SK-N-SH (cell line): Measurements from ENCODE around the gene FAM53C. TPM values are rescaled to one million over a fixed set of nuclear protein-coding genes. Genes with fewer than 3 reads are reported as not detected.

Experiments used
- CTCF ChIA-PET: fragments of 300-600, 350-600 bp; formaldehyde crosslinking; extraction: SDS; loops from one replicate; lab custom pipeline; 2021; lab: Yijun Ruan, JAX
- POLR2A ChIA-PET: fragments of 350-600 bp; sonication (Branson Sonifier 250); formaldehyde crosslinking; extraction: SDS; loops from one replicate; lab custom pipeline; 2020; ENCODE audit warnings: antibody characterized with exemption, inconsistent platforms; lab: Yijun Ruan, JAX
- DNase-seq: peaks from one replicate; pipeline ENCODE4 v3.0.0; 2012
- H2AFZ ChIP-seq: fragments of 200-600 bp; sonication (generic); 2 replicates; pipeline ENCODE4 v1.8.1; 2016; ENCODE audit warnings: antibody characterized with exemption, mild to moderate bottlenecking, low read depth
- H3F3A ChIP-seq: fragments of 200-600 bp; sonication (generic); replicated peaks from 2 replicates; pipeline ENCODE3; 2016; ENCODE audit warnings: antibody characterized with exemption, mild to moderate bottlenecking; ENCODE audit not compliant: insufficient read depth
- H3K27ac ChIP-seq, 2 experiments: fragments of 200-500 bp in 1 of 2; fragments of 200-600 bp in 1 of 2; sonication (Bioruptor generic) in 1 of 2; sonication (generic), shearing (Covaris generic) in 1 of 2; 2 replicates each; pipeline versions ENCODE4 v1.5.1 to v1.6.1; 2014 to 2016; ENCODE audit warnings: low read depth in 2 of 2, inconsistent platforms in 1 of 2, low read length in 1 of 2, mild to moderate bottlenecking in 1 of 2, mixed read lengths in 1 of 2
- H3K27me3 ChIP-seq: fragments of 200-600 bp; sonication (generic), shearing (Covaris generic); 2 replicates; pipeline ENCODE4 v1.6.1; 2016; ENCODE audit warnings: mixed run types; ENCODE audit not compliant: insufficient read depth
- H3K36me3 ChIP-seq, 2 experiments: fragments of 200-500 bp in 1 of 2; fragments of 200-600 bp in 1 of 2; sonication (Bioruptor generic) in 1 of 2; sonication (generic) in 1 of 2; replicated peaks in 1 of 2; 2 replicates each; pipeline versions ENCODE3 to v1.5.1; 2014 to 2016; ENCODE audit warnings: low read length in 1 of 2, mild to moderate bottlenecking in 1 of 2; ENCODE audit not compliant: insufficient read depth in 2 of 2, control insufficient read depth in 1 of 2
- H3K4me1 ChIP-seq, 2 experiments: fragments of 200-500 bp in 1 of 2; fragments of 200-600 bp in 1 of 2; sonication (Bioruptor generic) in 1 of 2; sonication (generic), shearing (Covaris generic) in 1 of 2; 2 replicates each; pipeline versions ENCODE4 v1.5.1 to v1.6.1; 2014 to 2016; ENCODE audit warnings: low read depth in 1 of 2, low read length in 1 of 2, mixed run types in 1 of 2; ENCODE audit not compliant: insufficient read depth in 2 of 2, control insufficient read depth in 1 of 2
- H3K4me2 ChIP-seq: fragments of 200-600 bp; sonication (generic), shearing (Covaris generic); 2 replicates; pipeline ENCODE4 v1.6.1; 2017; ENCODE audit warnings: mixed run types
- H3K4me3 ChIP-seq, 2 experiments: fragments of 200-500 bp in 1 of 2; fragments of 200-600 bp in 1 of 2; sonication (Bioruptor generic) in 1 of 2; sonication (generic), shearing (Covaris generic) in 1 of 2; 2 replicates each; pipeline versions ENCODE4 v1.5.1 to v1.8.1; 2014 to 2016; ENCODE audit warnings: low read depth in 2 of 2, inconsistent platforms in 1 of 2, low read length in 1 of 2, mild to moderate bottlenecking in 1 of 2, mixed read lengths in 1 of 2, moderate library complexity in 1 of 2
- H3K79me2 ChIP-seq: fragments of 200-600 bp; sonication (generic); 2 replicates; pipeline ENCODE4 v1.8.1; 2017; ENCODE audit warnings: mild to moderate bottlenecking; ENCODE audit not compliant: insufficient read depth
- H3K9ac ChIP-seq: fragments of 200-600 bp; sonication (generic); 2 replicates; pipeline ENCODE4 v1.6.1; 2017; ENCODE audit warnings: mixed run types
- H3K9me2 ChIP-seq: fragments of 200-600 bp; sonication (generic); 2 replicates; pipeline ENCODE4 v1.6.1; 2017; ENCODE audit warnings: mixed run types
- H3K9me3 ChIP-seq: fragments of 200-600 bp; sonication (generic); 2 replicates; pipeline ENCODE4 v1.6.1; 2017; ENCODE audit warnings: mixed run types, mild to moderate bottlenecking, moderate library complexity
- H4K20me1 ChIP-seq: fragments of 200-600 bp; sonication (generic); 2 replicates; pipeline ENCODE4 v1.6.1; 2017; ENCODE audit warnings: mild to moderate bottlenecking, mixed run types; ENCODE audit not compliant: insufficient read depth
- EP300 ChIP-seq, 2 experiments: IDR thresholded peaks; 2 replicates each; pipeline versions ENCODE4 v1.4.0 to v1.6.1; 2012; ENCODE audit warnings: borderline replicate concordance in 1 of 2, low read depth in 1 of 2, low read length in 1 of 2
- FOSL2 ChIP-seq: IDR thresholded peaks from 2 replicates; pipeline ENCODE4 v1.4.0; 2012; ENCODE audit warnings: low read depth, mild to moderate bottlenecking, moderate library complexity, borderline replicate concordance
- FOXM1 ChIP-seq: IDR thresholded peaks from 2 replicates; pipeline ENCODE4 v1.4.0; 2012; ENCODE audit warnings: low read depth, mild to moderate bottlenecking
- GABPA ChIP-seq: IDR thresholded peaks from 2 replicates; pipeline ENCODE4 v1.4.0; 2012; ENCODE audit warnings: low read depth, mild to moderate bottlenecking
- GATA2 ChIP-seq: sonication (generic); formaldehyde crosslinking; IDR thresholded peaks from 2 replicates; pipeline ENCODE4 v1.5.0; 2020; ENCODE audit warnings: mild to moderate bottlenecking, missing genetic modification reagents
- MXI1 ChIP-seq: IDR thresholded peaks from 2 replicates; pipeline ENCODE4 v1.6.1; 2012; ENCODE audit warnings: mild to moderate bottlenecking, low read depth, low read length, improper control_type of control experiment
- NFIC ChIP-seq: IDR thresholded peaks from 2 replicates; pipeline ENCODE4 v1.4.0; 2012; ENCODE audit warnings: borderline replicate concordance
- NRF1 ChIP-seq: IDR thresholded peaks from 2 replicates; pipeline ENCODE4 v1.6.1; 2012; ENCODE audit warnings: low read depth, mild to moderate bottlenecking, low read length
- RAD21 ChIP-seq: IDR thresholded peaks from 2 replicates; pipeline ENCODE4 v1.6.1; 2012; ENCODE audit warnings: mild to moderate bottlenecking, low read length
- RCOR1 ChIP-seq: fragments of 150-350 bp; IDR thresholded peaks from 2 replicates; pipeline ENCODE4 v1.6.1; 2017; ENCODE audit warnings: antibody characterized with exemption, low read length
- REST ChIP-seq: IDR thresholded peaks from 2 replicates; pipeline ENCODE4 v1.6.1; 2012; ENCODE audit warnings: mild to moderate bottlenecking, low read depth, low read length, moderate library complexity
- RFX5 ChIP-seq: IDR thresholded peaks from 2 replicates; pipeline ENCODE4 v1.6.1; 2012; ENCODE audit warnings: mild to moderate bottlenecking, improper control_type of control experiment, low read length
- SIN3A ChIP-seq: IDR thresholded peaks from 2 replicates; pipeline ENCODE4 v1.6.1; 2012; ENCODE audit warnings: low read depth, mild to moderate bottlenecking, low read length, moderate library complexity, borderline replicate concordance
- SMC3 ChIP-seq: IDR thresholded peaks from 2 replicates; pipeline ENCODE4 v1.6.1; 2012; ENCODE audit warnings: low read depth, low read length, improper control_type of control experiment
- USF1 ChIP-seq: IDR thresholded peaks from 2 replicates; pipeline ENCODE4 v1.4.0; 2012; ENCODE audit warnings: low read depth, borderline replicate concordance
- WGBS: methylation state at CpG from one replicate; pipeline ENCODE4 v1.1.6; 2017; ENCODE audit warnings: low lambda C conversion rate; 5-methylcytosine and 5-hydroxymethylcytosine counted together
- polyA plus RNA-seq, 3 experiments: library from polyadenylated mRNA; depleted of rRNA; stranded (reverse); fragments of >200 nt; gene quantifications; 2 replicates each; pipeline ENCODE4 v1.2.3, GENCODE V29; 2012
- TF ChIP-seq, protein P1 (sequence below): fragments of 150-350 bp; IDR thresholded peaks from 2 replicates; pipeline ENCODE4 v1.6.1; 2017; ENCODE audit warnings: antibody characterized with exemption, low read length, low read depth, borderline replicate concordance
- TF ChIP-seq, protein P2 (sequence below): fragments of 200-600 bp; sonication (generic); IDR thresholded peaks from 2 replicates; pipeline ENCODE4 v1.6.1; 2017; ENCODE audit warnings: antibody characterized with exemption, mild to moderate bottlenecking, moderate library complexity
- TF ChIP-seq, protein P3 (sequence below): IDR thresholded peaks from 2 replicates; pipeline ENCODE4 v1.4.0; 2012; ENCODE audit warnings: low read depth
- TF ChIP-seq, protein P4 (sequence below): IDR thresholded peaks from 2 replicates; pipeline ENCODE4; 2012
- TF ChIP-seq, protein P5 (sequence below): fragments of 150-350 bp; IDR thresholded peaks from 2 replicates; pipeline ENCODE4 v1.6.1; 2016; ENCODE audit warnings: mild to moderate bottlenecking, low read depth, low read length

Gene FAM53C
- polyA plus RNA-seq, 1 of the 3 experiments (the other 2 are of a cell fraction), result 14.5 TPM

GRCh38 chr5:138359621-138360020 is 21.6 kb downstream of the FAM53C start:
- CTCF ChIA-PET, result no interaction called here

More at GRCh38 chr5:138359621-138360020, 21.6 kb downstream of the FAM53C start:
- no peak for DNase-seq
- Histone ChIP-seq H3K4me1 (peaks cover 0 to 3% of the 10 kb centered on the region in 2 experiments; a peak in 2 of 4 replicates), H3K9me2 (no peaks in the 10 kb centered on the region), H4K20me1 (peaks cover 87% of the 10 kb centered on the region), H3K27ac (no peak overlapping the region), H3K79me2 (peaks cover 100% of the 10 kb centered on the region), H3K9ac (no peak overlapping the region), H3K27me3 (no peaks in the 10 kb centered on the region), H3K4me2 (no peak overlapping the region), H3F3A (peaks cover 17% of the 10 kb centered on the region), H3K36me3 (peaks cover 0 to 4% of the 10 kb centered on the region in 2 experiments), H3K9me3 (no peaks in the 10 kb centered on the region), H3K4me3 (no peak overlapping the region), H2AFZ (no peak overlapping the region)
- WGBS, result 87% methylated on average over 3 of the region's 3 CpGs
- TF ChIP-seq USF1 (no peak), MXI1 (no peak), GATA2 (no peak), SIN3A (no peak), FOSL2 (no peak), FOXM1 (no peak), SMC3 (no peak), RAD21 (no peak), GABPA (no peak), EP300 (IDR thresholded peaks at IDR 0.05; ENCODE audit: borderline replicate concordance in 1 of 2, low read depth in 1 of 2, low read length in 1 of 2) (no peak), RFX5 (no peak), REST (no peak), RCOR1 (no peak), NRF1 (no peak), NFIC (no peak)
- TF ChIP-seq, protein P1, sequence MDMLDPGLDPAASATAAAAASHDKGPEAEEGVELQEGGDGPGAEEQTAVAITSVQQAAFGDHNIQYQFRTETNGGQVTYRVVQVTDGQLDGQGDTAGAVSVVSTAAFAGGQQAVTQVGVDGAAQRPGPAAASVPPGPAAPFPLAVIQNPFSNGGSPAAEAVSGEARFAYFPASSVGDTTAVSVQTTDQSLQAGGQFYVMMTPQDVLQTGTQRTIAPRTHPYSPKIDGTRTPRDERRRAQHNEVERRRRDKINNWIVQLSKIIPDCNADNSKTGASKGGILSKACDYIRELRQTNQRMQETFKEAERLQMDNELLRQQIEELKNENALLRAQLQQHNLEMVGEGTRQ, result no peak
- TF ChIP-seq, protein P2, sequence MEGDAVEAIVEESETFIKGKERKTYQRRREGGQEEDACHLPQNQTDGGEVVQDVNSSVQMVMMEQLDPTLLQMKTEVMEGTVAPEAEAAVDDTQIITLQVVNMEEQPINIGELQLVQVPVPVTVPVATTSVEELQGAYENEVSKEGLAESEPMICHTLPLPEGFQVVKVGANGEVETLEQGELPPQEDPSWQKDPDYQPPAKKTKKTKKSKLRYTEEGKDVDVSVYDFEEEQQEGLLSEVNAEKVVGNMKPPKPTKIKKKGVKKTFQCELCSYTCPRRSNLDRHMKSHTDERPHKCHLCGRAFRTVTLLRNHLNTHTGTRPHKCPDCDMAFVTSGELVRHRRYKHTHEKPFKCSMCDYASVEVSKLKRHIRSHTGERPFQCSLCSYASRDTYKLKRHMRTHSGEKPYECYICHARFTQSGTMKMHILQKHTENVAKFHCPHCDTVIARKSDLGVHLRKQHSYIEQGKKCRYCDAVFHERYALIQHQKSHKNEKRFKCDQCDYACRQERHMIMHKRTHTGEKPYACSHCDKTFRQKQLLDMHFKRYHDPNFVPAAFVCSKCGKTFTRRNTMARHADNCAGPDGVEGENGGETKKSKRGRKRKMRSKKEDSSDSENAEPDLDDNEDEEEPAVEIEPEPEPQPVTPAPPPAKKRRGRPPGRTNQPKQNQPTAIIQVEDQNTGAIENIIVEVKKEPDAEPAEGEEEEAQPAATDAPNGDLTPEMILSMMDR, result no peak
- TF ChIP-seq, protein P3, sequence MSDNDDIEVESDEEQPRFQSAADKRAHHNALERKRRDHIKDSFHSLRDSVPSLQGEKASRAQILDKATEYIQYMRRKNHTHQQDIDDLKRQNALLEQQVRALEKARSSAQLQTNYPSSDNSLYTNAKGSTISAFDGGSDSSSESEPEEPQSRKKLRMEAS, result no peak
- TF ChIP-seq, protein P4, sequence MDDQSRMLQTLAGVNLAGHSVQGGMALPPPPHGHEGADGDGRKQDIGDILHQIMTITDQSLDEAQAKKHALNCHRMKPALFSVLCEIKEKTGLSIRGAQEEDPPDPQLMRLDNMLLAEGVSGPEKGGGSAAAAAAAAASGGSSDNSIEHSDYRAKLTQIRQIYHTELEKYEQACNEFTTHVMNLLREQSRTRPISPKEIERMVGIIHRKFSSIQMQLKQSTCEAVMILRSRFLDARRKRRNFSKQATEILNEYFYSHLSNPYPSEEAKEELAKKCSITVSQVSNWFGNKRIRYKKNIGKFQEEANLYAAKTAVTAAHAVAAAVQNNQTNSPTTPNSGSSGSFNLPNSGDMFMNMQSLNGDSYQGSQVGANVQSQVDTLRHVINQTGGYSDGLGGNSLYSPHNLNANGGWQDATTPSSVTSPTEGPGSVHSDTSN, result no peak
- TF ChIP-seq, protein P5, sequence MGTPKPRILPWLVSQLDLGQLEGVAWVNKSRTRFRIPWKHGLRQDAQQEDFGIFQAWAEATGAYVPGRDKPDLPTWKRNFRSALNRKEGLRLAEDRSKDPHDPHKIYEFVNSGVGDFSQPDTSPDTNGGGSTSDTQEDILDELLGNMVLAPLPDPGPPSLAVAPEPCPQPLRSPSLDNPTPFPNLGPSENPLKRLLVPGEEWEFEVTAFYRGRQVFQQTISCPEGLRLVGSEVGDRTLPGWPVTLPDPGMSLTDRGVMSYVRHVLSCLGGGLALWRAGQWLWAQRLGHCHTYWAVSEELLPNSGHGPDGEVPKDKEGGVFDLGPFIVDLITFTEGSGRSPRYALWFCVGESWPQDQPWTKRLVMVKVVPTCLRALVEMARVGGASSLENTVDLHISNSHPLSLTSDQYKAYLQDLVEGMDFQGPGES, result no peak
- POLR2A ChIA-PET, result no interaction called here
